ENCODE data around the gene AMN. TPM values are rescaled to one million over a fixed set of nuclear protein-coding genes. Genes with fewer than 3 reads are reported as not detected.

AMN gene
- total RNA-seq, 2 donors from 2014 or later, result 2.4 TPM; not detected in 1

GRCh38 chr14:102885737-102886447 is 36.6 kb upstream of the AMN start:
- no peaks in the 10 kb centered on the region for H3K36me3 ChIP-seq
- ATAC-seq (ENCODE audit: insufficient number of reproducible peaks, low FRiP score, low read depth) (no peak), DNase-seq (ENCODE audit: low spot score) (no peak)
- TF ChIP-seq, protein P1, sequence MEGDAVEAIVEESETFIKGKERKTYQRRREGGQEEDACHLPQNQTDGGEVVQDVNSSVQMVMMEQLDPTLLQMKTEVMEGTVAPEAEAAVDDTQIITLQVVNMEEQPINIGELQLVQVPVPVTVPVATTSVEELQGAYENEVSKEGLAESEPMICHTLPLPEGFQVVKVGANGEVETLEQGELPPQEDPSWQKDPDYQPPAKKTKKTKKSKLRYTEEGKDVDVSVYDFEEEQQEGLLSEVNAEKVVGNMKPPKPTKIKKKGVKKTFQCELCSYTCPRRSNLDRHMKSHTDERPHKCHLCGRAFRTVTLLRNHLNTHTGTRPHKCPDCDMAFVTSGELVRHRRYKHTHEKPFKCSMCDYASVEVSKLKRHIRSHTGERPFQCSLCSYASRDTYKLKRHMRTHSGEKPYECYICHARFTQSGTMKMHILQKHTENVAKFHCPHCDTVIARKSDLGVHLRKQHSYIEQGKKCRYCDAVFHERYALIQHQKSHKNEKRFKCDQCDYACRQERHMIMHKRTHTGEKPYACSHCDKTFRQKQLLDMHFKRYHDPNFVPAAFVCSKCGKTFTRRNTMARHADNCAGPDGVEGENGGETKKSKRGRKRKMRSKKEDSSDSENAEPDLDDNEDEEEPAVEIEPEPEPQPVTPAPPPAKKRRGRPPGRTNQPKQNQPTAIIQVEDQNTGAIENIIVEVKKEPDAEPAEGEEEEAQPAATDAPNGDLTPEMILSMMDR (IDR thresholded peaks at IDR 0.05), result no peak
- no peaks in the 10 kb centered on the region for H3K27me3 ChIP-seq (replicated peaks; ENCODE audit: insufficient read depth)
- no peak overlapping the region for H3K4me3 ChIP-seq
- H3K27ac ChIP-seq, result no peak overlapping the region
- H3K9me3 ChIP-seq, result no peaks in the 10 kb centered on the region
- no peaks in the 10 kb centered on the region for H3K4me1 ChIP-seq (ENCODE audit: control insufficient read depth in 1 of 2, low read depth in 2 of 2)

GRCh38 chr14:102888748-102889147 is 33.7 kb upstream of the AMN start:
- Histone ChIP-seq H3K4me3 (no peak overlapping the region), H3K36me3 (no peaks in the 10 kb centered on the region), H3K4me1 (ENCODE audit: control insufficient read depth in 1 of 2, low read depth in 2 of 2) (no peaks in the 10 kb centered on the region), H3K9me3 (no peaks in the 10 kb centered on the region), H3K27me3 (replicated peaks; ENCODE audit: insufficient read depth) (no peaks in the 10 kb centered on the region), H3K27ac (no peak overlapping the region)
- TF ChIP-seq, protein P1 (IDR thresholded peaks at IDR 0.05), result no peak
- no peak for ATAC-seq (ENCODE audit: insufficient number of reproducible peaks, low FRiP score, low read depth)
- no peak for DNase-seq (ENCODE audit: low spot score)

- Histone ChIP-seq H3K36me3 (no peaks in the 10 kb centered on the region), H3K4me3 (no peak overlapping the region), H3K4me1 (ENCODE audit: control insufficient read depth in 1 of 2, low read depth in 2 of 2) (no peaks in the 10 kb centered on the region), H3K9me3 (no peaks in the 10 kb centered on the region), H3K27me3 (replicated peaks; ENCODE audit: insufficient read depth) (no peaks in the 10 kb centered on the region), H3K27ac (no peak overlapping the region)
- ATAC-seq (ENCODE audit: insufficient number of reproducible peaks, low FRiP score, low read depth) (no peak), DNase-seq (ENCODE audit: low spot score) (no peak)
- TF ChIP-seq, protein P1 (IDR thresholded peaks at IDR 0.05), result no peak
Measured at GRCh38 chr14:102889615-102890014, 32.8 kb upstream of the AMN start.

- ATAC-seq (ENCODE audit: insufficient number of reproducible peaks, low FRiP score, low read depth), result no peak
- H3K36me3 ChIP-seq, result peaks cover 6% of the 10 kb centered on the region
- no peak for DNase-seq (ENCODE audit: low spot score)
- no peaks in the 10 kb centered on the region for H3K27me3 ChIP-seq (replicated peaks; ENCODE audit: insufficient read depth)
- H3K9me3 ChIP-seq, result no peaks in the 10 kb centered on the region
- no peak overlapping the region for H3K4me3 ChIP-seq
- TF ChIP-seq, protein P1 (IDR thresholded peaks at IDR 0.05), result no peak
- H3K4me1 ChIP-seq (ENCODE audit: control insufficient read depth in 1 of 2, low read depth in 2 of 2), result no peaks in the 10 kb centered on the region
- H3K27ac ChIP-seq, result no peak overlapping the region
Measured at GRCh38 chr14:102891111-102891510, 31.4 kb upstream of the AMN start.

GRCh38 chr14:102891556-102891955 is 30.9 kb upstream of the AMN start:
- Histone ChIP-seq H3K9me3 (no peaks in the 10 kb centered on the region), H3K36me3 (peaks cover 6% of the 10 kb centered on the region), H3K27ac (no peak overlapping the region), H3K4me1 (ENCODE audit: control insufficient read depth in 1 of 2, low read depth in 2 of 2) (no peaks in the 10 kb centered on the region), H3K27me3 (replicated peaks; ENCODE audit: insufficient read depth) (no peaks in the 10 kb centered on the region), H3K4me3 (no peak overlapping the region)
- ATAC-seq (ENCODE audit: insufficient number of reproducible peaks, low FRiP score, low read depth), result no peak
- TF ChIP-seq, protein P1 (IDR thresholded peaks at IDR 0.05), result no peak
- no peak for DNase-seq (ENCODE audit: low spot score)
